ENCODE results near the gene RUSF1.

The RUSF1 gene

GRCh38 chr16:31467151-31467773, 40.9 kb downstream of the RUSF1 start:
- DNase-seq, result no peak

GRCh38 chr16:31466381-31466841, 41.8 kb downstream of the RUSF1 start:
- DNase-seq, result no peak

- no peak for DNase-seq
These were observed 42.3 kb downstream of the RUSF1 start for GRCh38 chr16:31465788-31466370.

- no peak for DNase-seq
These were observed 43.4 kb downstream of the RUSF1 start for GRCh38 chr16:31464781-31465260.

- no peak for DNase-seq
These were observed 43.8 kb downstream of the RUSF1 start for GRCh38 chr16:31464348-31464769.

GRCh38 chr16:31461921-31462804, 46.0 kb downstream of the RUSF1 start:
- DNase-seq, result no peak

GRCh38 chr16:31461201-31461920, 46.8 kb downstream of the RUSF1 start:
- DNase-seq, result no peak

GRCh38 chr16:31460582-31461002, 47.6 kb downstream of the RUSF1 start:
- DNase-seq, result peak; percentile 36

GRCh38 chr16:31459687-31460581, 48.3 kb downstream of the RUSF1 start:
- peak; percentile 100 for DNase-seq

- peak; percentile 100 for DNase-seq
These were observed 49.1 kb downstream of the RUSF1 start, which contains the start of gene ARMC5 for GRCh38 chr16:31458844-31459686. Gene ARMC5 (plus strand): TSS chr16:31459501. CDS start chr16:31459525, 24 bp downstream.

GRCh38 chr16:31458073-31458843, 49.9 kb downstream of the RUSF1 start:
- DNase-seq, result peak; percentile 28

- DNase-seq, result no peak
These were observed 51.2 kb downstream of the RUSF1 start for GRCh38 chr16:31456988-31457360.

GRCh38 chr16:31455601-31456314, 52.4 kb downstream of the RUSF1 start:
- no peak for DNase-seq

- DNase-seq, result no peak
These were observed 54.7 kb downstream of the RUSF1 start for GRCh38 chr16:31453255-31454204.

GRCh38 chr16:31452631-31453106, 55.5 kb downstream of the RUSF1 start:
- no peak for DNase-seq

GRCh38 chr16:31451681-31452351, 56.4 kb downstream of the RUSF1 start:
- DNase-seq, result peak; percentile 56

GRCh38 chr16:31451201-31451600, 57.0 kb downstream of the RUSF1 start:
- DNase-seq, result no peak
